Measurements from ENCODE around the gene MBNL1. TPM values are rescaled to one million over a fixed set of nuclear protein-coding genes. Genes with fewer than 3 reads are reported as not detected.

Gene MBNL1
- total RNA-seq, 4 donors from 2014 or later, result 346 to 530 (median 397) TPM

- no peak for TF ChIP-seq CTCF (IDR thresholded peaks at IDR 0.05)
- DNase-seq (ENCODE audit: low spot score) (no peak), ATAC-seq (ENCODE audit: low FRiP score) (no peak)
These were observed 115.7 kb downstream of the MBNL1 start for GRCh38 chr3:152384412-152384811.

- ATAC-seq (ENCODE audit: low FRiP score), result no peak
- no peak for TF ChIP-seq CTCF (IDR thresholded peaks at IDR 0.05)
- no peak for DNase-seq (ENCODE audit: low spot score)
These were observed 117.0 kb downstream of the MBNL1 start for GRCh38 chr3:152385761-152386160.

GRCh38 chr3:152386208-152386607 lies 117.5 kb downstream of the MBNL1 start:
- no peak for TF ChIP-seq CTCF (IDR thresholded peaks at IDR 0.05)
- no peak for DNase-seq (ENCODE audit: low spot score)
- no peak for ATAC-seq (ENCODE audit: low FRiP score)

- ATAC-seq (ENCODE audit: low FRiP score), result no peak
- DNase-seq (ENCODE audit: low spot score), result no peak
- TF ChIP-seq CTCF (IDR thresholded peaks at IDR 0.05), result no peak
These were observed 119.9 kb downstream of the MBNL1 start for GRCh38 chr3:152388631-152389030.

GRCh38 chr3:152389316-152389934 lies 120.7 kb downstream of the MBNL1 start:
- ATAC-seq (ENCODE audit: low FRiP score), result no peak
- DNase-seq (ENCODE audit: low spot score), result no peak
- no peak for TF ChIP-seq CTCF (IDR thresholded peaks at IDR 0.05)

- no peak for ATAC-seq (ENCODE audit: low FRiP score)
- DNase-seq (ENCODE audit: low spot score), result no peak
- no peak for TF ChIP-seq CTCF (IDR thresholded peaks at IDR 0.05)
These were observed 121.9 kb downstream of the MBNL1 start for GRCh38 chr3:152390647-152391046.

- ATAC-seq (ENCODE audit: low FRiP score) (no peak), DNase-seq (ENCODE audit: low spot score) (no peak)
- no peak for TF ChIP-seq CTCF (IDR thresholded peaks at IDR 0.05)
These were observed 122.9 kb downstream of the MBNL1 start for GRCh38 chr3:152391671-152392070.
